Left lobe of liver (tissue), 2 donors: ENCODE results near the gene SPIN1. TPM values are rescaled to one million over a fixed set of nuclear protein-coding genes. Genes with fewer than 3 reads are reported as not detected.
"Not testable (repeated sequence)": the region's sequence is repeated elsewhere in the genome, so short reads cannot be mapped to it uniquely, and the experiment has no call there.

Experiments used
- ATAC-seq: fragments of 200-7000 bp; cut with Tn5 transposase; one replicate; pipeline ENCODE4 v1.9.1; 2020; ENCODE audit warnings: mild to moderate bottlenecking, moderate library complexity
- DNase-seq: peaks from one replicate; pipeline ENCODE4 v3.0.0-alpha.2; 2020; ENCODE audit warnings: low spot score
- total RNA-seq: library from RNA; stranded (reverse); gene quantifications from one replicate; pipeline ENCODE4 v1.2.1, GENCODE V29; 2021
- donor health status: DM: no; HTN: no; CAD: no; lungs with moderate emphysema.
- donor health status: DM: no; HTN: yes; CAD: no.

The SPIN1 gene
- total RNA-seq, result 18.3 TPM

GRCh38 chr9:88388203-88388885 is at the start of gene SPIN1:
Gene SPIN1, plus strand, starts transcription at chr9:88388444. Its CDS starts 38,096 bp downstream, at chr9:88426540.
- DNase-seq (peak; percentile 89), ATAC-seq (peak; percentile 83)

GRCh38 chr9:88339317-88339716 is 48.9 kb upstream of the SPIN1 start:
- ATAC-seq (no peak), DNase-seq (no peak)

- no peak for ATAC-seq
These were observed 46.0 kb upstream of the SPIN1 start for GRCh38 chr9:88342246-88342645.

GRCh38 chr9:88344013-88344412 is 44.2 kb upstream of the SPIN1 start:
- ATAC-seq (no peak), DNase-seq (no peak)

More at GRCh38 chr9:88342246-88342645, 46.0 kb upstream of the SPIN1 start:
- no peak for DNase-seq

- not testable (repeated sequence) for DNase-seq
These were observed 37.9 kb upstream of the SPIN1 start for GRCh38 chr9:88350354-88350753.

GRCh38 chr9:88355166-88355565 is 33.1 kb upstream of the SPIN1 start:
- ATAC-seq (no peak), DNase-seq (no peak)

More at GRCh38 chr9:88350354-88350753, 37.9 kb upstream of the SPIN1 start:
- ATAC-seq, result not testable (repeated sequence)

GRCh38 chr9:88357250-88357649 is 31.0 kb upstream of the SPIN1 start:
- not testable (repeated sequence) for DNase-seq, ATAC-seq

- DNase-seq (no peak), ATAC-seq (no peak)
These were observed 29.5 kb upstream of the SPIN1 start for GRCh38 chr9:88358723-88359122.

GRCh38 chr9:88359974-88360373 is 28.3 kb upstream of the SPIN1 start:
- no peak for DNase-seq
- ATAC-seq, result no peak

- ATAC-seq (no peak), DNase-seq (no peak)
These were observed 25.6 kb upstream of the SPIN1 start for GRCh38 chr9:88362681-88363080.

GRCh38 chr9:88363661-88364060 is 24.6 kb upstream of the SPIN1 start:
- ATAC-seq (no peak), DNase-seq (no peak)

GRCh38 chr9:88364706-88365105 is 23.5 kb upstream of the SPIN1 start:
- no peak for ATAC-seq
- no peak for DNase-seq

- DNase-seq (no peak), ATAC-seq (no peak)
These were observed 17.9 kb upstream of the SPIN1 start for GRCh38 chr9:88370346-88370745.

GRCh38 chr9:88372103-88372654 is 16.1 kb upstream of the SPIN1 start:
- ATAC-seq, result no peak
- DNase-seq, result no peak

GRCh38 chr9:88373045-88373444 is 15.2 kb upstream of the SPIN1 start:
- ATAC-seq, result no peak
- no peak for DNase-seq

GRCh38 chr9:88378317-88378716 is 9.9 kb upstream of the SPIN1 start:
- no peak for DNase-seq
- ATAC-seq, result peak; percentile 22

GRCh38 chr9:88379352-88379751 is 8.9 kb upstream of the SPIN1 start:
- ATAC-seq (no peak), DNase-seq (no peak)

- DNase-seq (no peak), ATAC-seq (no peak)
These were observed 8.1 kb upstream of the SPIN1 start for GRCh38 chr9:88380118-88380517.

GRCh38 chr9:88381322-88381721 is 6.9 kb upstream of the SPIN1 start:
- not testable (repeated sequence) for ATAC-seq, DNase-seq

- DNase-seq (no peak), ATAC-seq (no peak)
These were observed 5.1 kb upstream of the SPIN1 start for GRCh38 chr9:88383176-88383575.

- ATAC-seq, DNase-seq: not testable (repeated sequence)
These were observed 2.1 kb upstream of the SPIN1 start for GRCh38 chr9:88386137-88386536.

GRCh38 chr9:88387036-88387551 is 1.1 kb upstream of the SPIN1 start:
- ATAC-seq, result peak; percentile 71

More at GRCh38 chr9:88387036-88387551, 1.1 kb upstream of the SPIN1 start:
- DNase-seq, result peak; percentile 81
